Stomach (tissue), 4 donors: ENCODE results near the gene ADAM22.

Source experiments
- CTCF ChIP-seq, 7 experiments: fragments of 450-650 bp in 4 of 7; fragments of 200-600 bp in 3 of 7; sonication (generic) in 3 of 7; IDR thresholded peaks; one replicate each; pipeline ENCODE4 v1.5.1; 2016 to 2019; ENCODE audit warnings: antibody characterized with exemption in 7 of 7, control low read depth in 2 of 7, mild to moderate bottlenecking in 1 of 7
- POLR2A ChIP-seq, 4 donors: fragments of 450-650 bp; IDR thresholded peaks; one replicate each; pipeline ENCODE4 v1.6.1; 2016; ENCODE audit warnings: antibody characterized with exemption in 4 of 4, control low read depth in 2 of 4, mild to moderate bottlenecking in 1 of 4, moderate library complexity in 1 of 4
- POLR2AphosphoS5 ChIP-seq, 3 donors: sonication (generic); formaldehyde crosslinking; IDR thresholded peaks; one replicate each; pipeline ENCODE4 v1.6.1; 2016; ENCODE audit warnings: antibody characterized with exemption in 3 of 3

- TF ChIP-seq POLR2A (IDR thresholded peaks at IDR 0.05) (no peak), POLR2AphosphoS5 (IDR thresholded peaks at IDR 0.05) (no peak), CTCF (IDR thresholded peaks at IDR 0.05) (no peak)
These were observed 175.6 kb downstream of the ADAM22 start for GRCh38 chr7:88109612-88110011.
